IPS-NIHi11 (cell line): ENCODE data around the gene VIM.
A peak's percentile ranks its signal among the peaks of the same experiment; 100 is the strongest.

Source experiments
- DNase-seq: peaks from one replicate; pipeline ENCODE4 v3.0.0; 2012; ENCODE audit warnings: mixed read lengths, low spot score

The VIM gene

GRCh38 chr10:17228091-17229015, at the start of gene VIM:
Gene VIM (plus strand): TSS chr10:17228241. CDS start chr10:17229423, 1,182 bp downstream.
- DNase-seq: peak; percentile 62

GRCh38 chr10:17179002-17179401, 49.0 kb upstream of the VIM start:
- DNase-seq: no peak

- no peak for DNase-seq
These were observed 46.9 kb upstream of the VIM start for GRCh38 chr10:17181110-17181509.

GRCh38 chr10:17181751-17182150, 46.3 kb upstream of the VIM start:
- DNase-seq: no peak

GRCh38 chr10:17183110-17183509, 44.9 kb upstream of the VIM start:
- DNase-seq: no peak

GRCh38 chr10:17185873-17186272, 42.2 kb upstream of the VIM start:
- DNase-seq: no peak

- no peak for DNase-seq
These were observed 39.3 kb upstream of the VIM start for GRCh38 chr10:17188644-17189172.

GRCh38 chr10:17190602-17191001, 37.4 kb upstream of the VIM start:
- DNase-seq: no peak

GRCh38 chr10:17195083-17195482, 33.0 kb upstream of the VIM start:
- no peak for DNase-seq

GRCh38 chr10:17196045-17196444, 32.0 kb upstream of the VIM start:
- DNase-seq: no peak

- no peak for DNase-seq
These were observed 31.5 kb upstream of the VIM start for GRCh38 chr10:17196573-17196972.

- DNase-seq: no peak
These were observed 28.7 kb upstream of the VIM start for GRCh38 chr10:17199351-17199804.

GRCh38 chr10:17200001-17200911, 27.8 kb upstream of the VIM start:
- DNase-seq: no peak

- DNase-seq: peak; percentile 88
These were observed 26.9 kb upstream of the VIM start, which contains the start of gene TRDMT1 for GRCh38 chr10:17200912-17201793. Gene TRDMT1 (minus strand): TSS chr10:17201672. CDS start chr10:17201634, 38 bp downstream.

GRCh38 chr10:17201794-17202116, 26.3 kb upstream of the VIM start:
- no peak for DNase-seq

GRCh38 chr10:17202506-17202905, 25.5 kb upstream of the VIM start:
- DNase-seq: no peak

GRCh38 chr10:17202999-17203398, 25.0 kb upstream of the VIM start:
- no peak for DNase-seq

- DNase-seq: no peak
These were observed 24.6 kb upstream of the VIM start for GRCh38 chr10:17203416-17203815.

GRCh38 chr10:17206210-17206709, 21.8 kb upstream of the VIM start:
- DNase-seq: no peak

- no peak for DNase-seq
These were observed 19.6 kb upstream of the VIM start for GRCh38 chr10:17208476-17208875.

- no peak for DNase-seq
These were observed 18.7 kb upstream of the VIM start for GRCh38 chr10:17209302-17209701.
